GM23338 (cell line): ENCODE results near the gene SERAC1. TPM values are rescaled to one million over a fixed set of nuclear protein-coding genes. Genes with fewer than 3 reads are reported as not detected.

Experiments used
- ATAC-seq: fragments of 200-7000 bp; cut with Tn5 transposase; 3 replicates; pipeline ENCODE4 v1.9.1; 2020
- DNase-seq: peaks from one replicate; pipeline ENCODE4 v3.0.0-alpha.2; 2015; ENCODE audit warnings: low spot score
- H2AFZ ChIP-seq: fragments of 200-600 bp; sonication (generic); 2 replicates; pipeline ENCODE4 v1.8.0; 2016; ENCODE audit warnings: antibody characterized with exemption, mild to moderate bottlenecking, moderate library complexity
- H3F3A ChIP-seq: fragments of 200-600 bp; sonication (generic); replicated peaks from 2 replicates; pipeline ENCODE4 v1.8.0; 2017; ENCODE audit warnings: antibody characterized with exemption, mixed run types, low read depth
- H3K27ac ChIP-seq: fragments of 200-600 bp; sonication (generic); 2 replicates; pipeline ENCODE4 v1.6.1; 2016; ENCODE audit warnings: low read depth
- H3K27me3 ChIP-seq: fragments of 200-600 bp; sonication (generic); 2 replicates; pipeline ENCODE4 v1.8.0; 2016; ENCODE audit warnings: mild to moderate bottlenecking, mixed run types, moderate library complexity; ENCODE audit not compliant: insufficient read depth
- H3K36me3 ChIP-seq: fragments of 200-600 bp; sonication (generic); 2 replicates; pipeline ENCODE4 v1.8.0; 2016; ENCODE audit warnings: mild to moderate bottlenecking; ENCODE audit not compliant: insufficient read depth
- H3K4me1 ChIP-seq: fragments of 200-600 bp; sonication (generic); 2 replicates; pipeline ENCODE4 v1.8.0; 2016; ENCODE audit warnings: mild to moderate bottlenecking, moderate library complexity; ENCODE audit not compliant: insufficient read depth
- H3K4me2 ChIP-seq: fragments of 200-600 bp; sonication (generic); 2 replicates; pipeline ENCODE4 v1.7.1; 2017; ENCODE audit warnings: mixed run types
- H3K4me3 ChIP-seq: fragments of 200-600 bp; sonication (generic); 2 replicates; pipeline ENCODE4 v1.6.1; 2016; ENCODE audit warnings: mixed run types
- H3K79me2 ChIP-seq: fragments of 200-600 bp; sonication (generic); replicated peaks from 2 replicates; pipeline ENCODE4 v1.8.0; 2017; ENCODE audit warnings: mild to moderate bottlenecking; ENCODE audit not compliant: insufficient read depth
- H3K9me2 ChIP-seq: fragments of 200-600 bp; sonication (generic); 2 replicates; pipeline ENCODE4 v1.8.0; 2017; ENCODE audit not compliant: insufficient read depth
- H4K20me1 ChIP-seq: fragments of 200-600 bp; sonication (generic); replicated peaks from 2 replicates; pipeline ENCODE4 v1.8.0; 2017; ENCODE audit warnings: mild to moderate bottlenecking; ENCODE audit not compliant: insufficient read depth
- H3K27ac Mint-ChIP-seq: 2 replicates; pipeline ENCODE4 v1.8.0; 2020; ENCODE audit warnings: inconsistent platforms, mild to moderate bottlenecking, moderate library complexity, mixed read lengths
- H3K27me3 Mint-ChIP-seq: 3 replicates; pipeline ENCODE4 v1.8.0; 2022; ENCODE audit warnings: low read depth, mild to moderate bottlenecking, moderate library complexity, mixed read lengths, inconsistent platforms; ENCODE audit not compliant: insufficient read depth, poor library complexity
- H3K36me3 Mint-ChIP-seq: 3 replicates; pipeline ENCODE4 v1.8.0; 2021; ENCODE audit warnings: low read depth, mild to moderate bottlenecking, inconsistent platforms, moderate library complexity, mixed read lengths
- H3K4me1 Mint-ChIP-seq: 3 replicates; pipeline ENCODE4 v1.8.0; 2020; ENCODE audit warnings: mild to moderate bottlenecking, inconsistent platforms, mixed read lengths
- H3K4me3 Mint-ChIP-seq: 3 replicates; pipeline ENCODE4 v1.8.0; 2021; ENCODE audit warnings: moderate library complexity, mild to moderate bottlenecking, inconsistent platforms, mixed read lengths
- H3K9me3 Mint-ChIP-seq: 3 replicates; pipeline ENCODE4 v1.8.0; 2020; ENCODE audit warnings: moderate library complexity, mild to moderate bottlenecking, inconsistent platforms, mixed read lengths
- CREB1 ChIP-seq: fragments of 250-450 bp; sonication (Bioruptor Pico); IDR thresholded peaks from 2 replicates; pipeline ENCODE4 v1.5.0; 2020; ENCODE audit warnings: low read depth, mild to moderate bottlenecking, moderate library complexity
- CTCF ChIP-seq, 2 experiments: fragments of 200-600 bp in 1 of 2; sonication (generic) in 1 of 2; conservative IDR thresholded peaks; 2 replicates each; pipeline versions ENCODE4 v1.5.1 to v1.6.1; 2016 to 2017; ENCODE audit warnings: antibody characterized with exemption in 2 of 2, low read depth in 2 of 2, mild to moderate bottlenecking in 2 of 2, moderate library complexity in 1 of 2
- EZH2 ChIP-seq: fragments of 200-600 bp; sonication (generic); IDR thresholded peaks from one replicate; pipeline ENCODE4 v1.8.0; 2017; ENCODE audit warnings: antibody characterized with exemption, mild to moderate bottlenecking, low read depth; ENCODE audit not compliant: unreplicated experiment
- EZH2phosphoT487 ChIP-seq: fragments of 200-600 bp; sonication (generic); IDR thresholded peaks from one replicate; pipeline ENCODE4 v1.8.1; 2018; ENCODE audit warnings: antibody characterized with exemption; ENCODE audit not compliant: unreplicated experiment
- JUNB ChIP-seq: IDR thresholded peaks from one replicate; pipeline ENCODE4 v1.6.1; 2016; ENCODE audit warnings: antibody characterized with exemption; ENCODE audit not compliant: unreplicated experiment
- NANOG ChIP-seq: IDR thresholded peaks from 2 replicates; pipeline ENCODE4 v1.6.1; 2016; ENCODE audit warnings: antibody characterized with exemption, borderline replicate concordance
- POLR2AphosphoS5 ChIP-seq: IDR thresholded peaks from 2 replicates; pipeline ENCODE4 v1.6.1; 2016; ENCODE audit warnings: antibody characterized with exemption, low read depth
- REST ChIP-seq: IDR thresholded peaks from one replicate; pipeline ENCODE4 v1.6.1; 2018; ENCODE audit warnings: antibody characterized with exemption; ENCODE audit not compliant: unreplicated experiment
- STAT1 ChIP-seq: IDR thresholded peaks from one replicate; pipeline ENCODE4 v1.6.1; 2016; ENCODE audit warnings: antibody characterized with exemption; ENCODE audit not compliant: unreplicated experiment
- ZNF114 ChIP-seq: fragments of 250-450 bp; sonication (Bioruptor Pico); IDR thresholded peaks from 2 replicates; pipeline ENCODE4 v1.5.0; 2020; ENCODE audit warnings: mild to moderate bottlenecking, moderate library complexity
- ZNF331 ChIP-seq: fragments of 250-450 bp; sonication (Bioruptor Pico); IDR thresholded peaks from 2 replicates; pipeline ENCODE4 v1.5.0; 2020; ENCODE audit warnings: low read depth, mild to moderate bottlenecking, moderate library complexity
- polyA plus RNA-seq: library from polyadenylated mRNA; unstranded; fragments of >200 nt; fragmentation: Nextera tagmentation; extraction: Ambion mirVana; gene quantifications from 2 replicates; pipeline ENCODE4 v1.2.1, GENCODE V29; 2016
- total RNA-seq: library from RNA; depleted of rRNA; stranded (reverse); fragments of >200 nt; shearing (Covaris generic); gene quantifications from 2 replicates; pipeline ENCODE4 v1.2.3, GENCODE V29; 2014
- TF ChIP-seq, protein P1 (sequence below): fragments of 250-450 bp; sonication (Bioruptor Pico); IDR thresholded peaks from 2 replicates; pipeline ENCODE4 v1.5.0; 2020; ENCODE audit warnings: mild to moderate bottlenecking, moderate library complexity
- TF ChIP-seq, protein P2 (sequence below): IDR thresholded peaks from 2 replicates; pipeline ENCODE4 v1.6.1; 2016; ENCODE audit warnings: antibody characterized with exemption

Gene SERAC1
- total and polyA plus RNA-seq, 2 experiments from 2014 or later, result 5.1 to 8.4 TPM

DNA sequence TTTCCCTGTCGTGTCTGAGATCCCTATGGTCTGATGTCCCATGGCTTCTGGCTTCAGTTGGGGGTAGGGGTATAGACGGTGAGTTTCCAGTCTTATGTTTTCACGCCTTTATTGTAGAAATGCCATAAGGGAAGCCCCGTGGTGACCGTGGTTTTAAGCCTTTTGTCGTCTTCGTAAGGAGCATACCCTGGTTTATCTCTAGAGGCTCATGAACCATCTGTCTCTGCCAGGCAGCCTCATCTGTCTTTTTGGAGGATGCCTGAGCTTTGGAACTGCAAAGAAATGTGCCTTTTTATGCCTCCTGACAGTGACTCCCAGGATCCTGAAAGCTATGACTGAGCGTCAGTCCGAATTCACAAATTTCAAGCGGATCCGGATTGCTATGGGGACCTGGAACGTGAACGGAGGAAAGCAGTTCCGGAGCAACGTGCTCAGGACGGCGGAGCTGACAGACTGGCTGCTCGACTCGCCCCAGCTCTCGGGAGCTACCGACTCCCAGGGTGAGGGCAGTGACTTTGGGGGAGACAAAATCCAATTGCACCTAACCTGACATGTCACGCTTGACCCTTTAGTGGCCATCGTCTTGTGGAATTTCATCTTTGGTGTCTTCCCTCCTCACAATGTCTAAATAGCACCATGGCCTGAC is 101.8 kb downstream of the SERAC1 start:
- H3K27me3 Mint-ChIP-seq, result peaks cover 7% of the 10 kb centered on the region
- H3K79me2 ChIP-seq, result no peaks in the 10 kb centered on the region
- H3K4me1 Mint-ChIP-seq, result peaks cover 13% of the 10 kb centered on the region; the same call in 2 of the 3 replicates

More for the DNA sequence above, 101.8 kb downstream of the SERAC1 start:
- H2AFZ ChIP-seq, result no peak overlapping the region
- H4K20me1 ChIP-seq, result no peaks in the 10 kb centered on the region
- H3K36me3 ChIP-seq, result no peaks in the 10 kb centered on the region
- no peaks in the 10 kb centered on the region for H3K4me1 ChIP-seq
- H3K4me3 Mint-ChIP-seq, result no peak overlapping the region
- no peaks in the 10 kb centered on the region for H3F3A ChIP-seq
- no peak overlapping the region for H3K4me3 ChIP-seq
- no peaks in the 10 kb centered on the region for H3K27me3 ChIP-seq
- TF ChIP-seq REST, result no peak
- no peak for TF ChIP-seq JUNB
- TF ChIP-seq, protein P1, sequence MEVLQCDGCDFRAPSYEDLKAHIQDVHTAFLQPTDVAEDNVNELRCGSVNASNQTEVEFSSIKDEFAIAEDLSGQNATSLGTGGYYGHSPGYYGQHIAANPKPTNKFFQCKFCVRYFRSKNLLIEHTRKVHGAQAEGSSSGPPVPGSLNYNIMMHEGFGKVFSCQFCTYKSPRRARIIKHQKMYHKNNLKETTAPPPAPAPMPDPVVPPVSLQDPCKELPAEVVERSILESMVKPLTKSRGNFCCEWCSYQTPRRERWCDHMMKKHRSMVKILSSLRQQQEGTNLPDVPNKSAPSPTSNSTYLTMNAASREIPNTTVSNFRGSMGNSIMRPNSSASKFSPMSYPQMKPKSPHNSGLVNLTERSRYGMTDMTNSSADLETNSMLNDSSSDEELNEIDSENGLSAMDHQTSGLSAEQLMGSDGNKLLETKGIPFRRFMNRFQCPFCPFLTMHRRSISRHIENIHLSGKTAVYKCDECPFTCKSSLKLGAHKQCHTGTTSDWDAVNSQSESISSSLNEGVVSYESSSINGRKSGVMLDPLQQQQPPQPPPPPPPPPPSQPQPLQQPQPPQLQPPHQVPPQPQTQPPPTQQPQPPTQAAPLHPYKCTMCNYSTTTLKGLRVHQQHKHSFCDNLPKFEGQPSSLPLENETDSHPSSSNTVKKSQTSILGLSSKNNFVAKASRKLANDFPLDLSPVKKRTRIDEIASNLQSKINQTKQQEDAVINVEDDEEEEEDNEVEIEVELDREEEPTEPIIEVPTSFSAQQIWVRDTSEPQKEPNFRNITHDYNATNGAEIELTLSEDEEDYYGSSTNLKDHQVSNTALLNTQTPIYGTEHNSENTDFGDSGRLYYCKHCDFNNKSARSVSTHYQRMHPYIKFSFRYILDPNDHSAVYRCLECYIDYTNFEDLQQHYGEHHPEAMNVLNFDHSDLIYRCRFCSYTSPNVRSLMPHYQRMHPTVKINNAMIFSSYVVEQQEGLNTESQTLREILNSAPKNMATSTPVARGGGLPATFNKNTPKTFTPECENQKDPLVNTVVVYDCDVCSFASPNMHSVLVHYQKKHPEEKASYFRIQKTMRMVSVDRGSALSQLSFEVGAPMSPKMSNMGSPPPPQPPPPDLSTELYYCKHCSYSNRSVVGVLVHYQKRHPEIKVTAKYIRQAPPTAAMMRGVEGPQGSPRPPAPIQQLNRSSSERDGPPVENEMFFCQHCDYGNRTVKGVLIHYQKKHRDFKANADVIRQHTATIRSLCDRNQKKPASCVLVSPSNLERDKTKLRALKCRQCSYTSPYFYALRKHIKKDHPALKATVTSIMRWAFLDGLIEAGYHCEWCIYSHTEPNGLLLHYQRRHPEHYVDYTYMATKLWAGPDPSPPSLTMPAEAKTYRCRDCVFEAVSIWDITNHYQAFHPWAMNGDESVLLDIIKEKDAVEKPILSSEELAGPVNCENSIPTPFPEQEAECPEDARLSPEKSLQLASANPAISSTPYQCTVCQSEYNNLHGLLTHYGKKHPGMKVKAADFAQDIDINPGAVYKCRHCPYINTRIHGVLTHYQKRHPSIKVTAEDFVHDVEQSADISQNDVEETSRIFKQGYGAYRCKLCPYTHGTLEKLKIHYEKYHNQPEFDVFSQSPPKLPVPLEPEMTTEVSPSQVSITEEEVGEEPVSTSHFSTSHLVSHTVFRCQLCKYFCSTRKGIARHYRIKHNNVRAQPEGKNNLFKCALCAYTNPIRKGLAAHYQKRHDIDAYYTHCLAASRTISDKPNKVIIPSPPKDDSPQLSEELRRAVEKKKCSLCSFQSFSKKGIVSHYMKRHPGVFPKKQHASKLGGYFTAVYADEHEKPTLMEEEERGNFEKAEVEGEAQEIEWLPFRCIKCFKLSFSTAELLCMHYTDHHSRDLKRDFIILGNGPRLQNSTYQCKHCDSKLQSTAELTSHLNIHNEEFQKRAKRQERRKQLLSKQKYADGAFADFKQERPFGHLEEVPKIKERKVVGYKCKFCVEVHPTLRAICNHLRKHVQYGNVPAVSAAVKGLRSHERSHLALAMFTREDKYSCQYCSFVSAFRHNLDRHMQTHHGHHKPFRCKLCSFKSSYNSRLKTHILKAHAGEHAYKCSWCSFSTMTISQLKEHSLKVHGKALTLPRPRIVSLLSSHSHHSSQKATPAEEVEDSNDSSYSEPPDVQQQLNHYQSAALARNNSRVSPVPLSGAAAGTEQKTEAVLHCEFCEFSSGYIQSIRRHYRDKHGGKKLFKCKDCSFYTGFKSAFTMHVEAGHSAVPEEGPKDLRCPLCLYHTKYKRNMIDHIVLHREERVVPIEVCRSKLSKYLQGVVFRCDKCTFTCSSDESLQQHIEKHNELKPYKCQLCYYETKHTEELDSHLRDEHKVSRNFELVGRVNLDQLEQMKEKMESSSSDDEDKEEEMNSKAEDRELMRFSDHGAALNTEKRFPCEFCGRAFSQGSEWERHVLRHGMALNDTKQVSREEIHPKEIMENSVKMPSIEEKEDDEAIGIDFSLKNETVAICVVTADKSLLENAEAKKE (CRISPR knock-in tag), result no peak
- TF ChIP-seq NANOG, result no peak
- no peak for TF ChIP-seq STAT1
- no peak for TF ChIP-seq EZH2
- TF ChIP-seq, protein P2, sequence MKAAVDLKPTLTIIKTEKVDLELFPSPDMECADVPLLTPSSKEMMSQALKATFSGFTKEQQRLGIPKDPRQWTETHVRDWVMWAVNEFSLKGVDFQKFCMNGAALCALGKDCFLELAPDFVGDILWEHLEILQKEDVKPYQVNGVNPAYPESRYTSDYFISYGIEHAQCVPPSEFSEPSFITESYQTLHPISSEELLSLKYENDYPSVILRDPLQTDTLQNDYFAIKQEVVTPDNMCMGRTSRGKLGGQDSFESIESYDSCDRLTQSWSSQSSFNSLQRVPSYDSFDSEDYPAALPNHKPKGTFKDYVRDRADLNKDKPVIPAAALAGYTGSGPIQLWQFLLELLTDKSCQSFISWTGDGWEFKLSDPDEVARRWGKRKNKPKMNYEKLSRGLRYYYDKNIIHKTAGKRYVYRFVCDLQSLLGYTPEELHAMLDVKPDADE, result no peak
- TF ChIP-seq EZH2phosphoT487, result no peak
- no peak for TF ChIP-seq ZNF114 (CRISPR knock-in tag)
- TF ChIP-seq CTCF (conservative IDR thresholded peaks at IDR 0.05; ENCODE audit: low read depth in 2 of 2), result no peak
- TF ChIP-seq POLR2AphosphoS5, result no peak
- TF ChIP-seq CREB1 (CRISPR knock-in tag), result no peak
- TF ChIP-seq ZNF331 (CRISPR knock-in tag), result no peak
- no peak overlapping the region for H3K27ac Mint-ChIP-seq
- no peak for DNase-seq
- no peak overlapping the region for H3K4me2 ChIP-seq
- no peak overlapping the region for H3K27ac ChIP-seq
- ATAC-seq, result no peak
- no peaks in the 10 kb centered on the region for H3K9me3 Mint-ChIP-seq
- H3K36me3 Mint-ChIP-seq, result peaks cover 13% of the 10 kb centered on the region; the same call in 2 of the 3 replicates
- no peaks in the 10 kb centered on the region for H3K9me2 ChIP-seq
